Measurements from ENCODE around the gene WFDC8. TPM values are rescaled to one million over a fixed set of nuclear protein-coding genes. Genes with fewer than 3 reads are reported as not detected.

Gene WFDC8
- polyA plus RNA-seq, 1 of the 3 experiments (the other 2 are of a cell fraction): not detected

GRCh38 chr20:45502561-45502960, 76.5 kb downstream of the WFDC8 start:
- WGBS (ENCODE audit: low lambda C conversion rate): 0% methylated on average over 1 of the region's 1 CpG

More at GRCh38 chr20:45502561-45502960, 76.5 kb downstream of the WFDC8 start:
- Histone ChIP-seq H3K36me3 (replicated peaks in 1 of 2; ENCODE audit: control insufficient read depth in 1 of 2, insufficient read depth in 2 of 2, low read length in 1 of 2) (no peaks in the 10 kb centered on the region), H3F3A (replicated peaks; ENCODE audit: insufficient read depth) (peaks cover 6% of the 10 kb centered on the region), H4K20me1 (ENCODE audit: insufficient read depth) (no peaks in the 10 kb centered on the region), H3K9ac (no peak overlapping the region), H3K27ac (ENCODE audit: low read depth in 2 of 2, low read length in 1 of 2) (no peak overlapping the region), H3K79me2 (ENCODE audit: insufficient read depth) (no peaks in the 10 kb centered on the region), H3K4me1 (ENCODE audit: control insufficient read depth in 1 of 2, insufficient read depth in 2 of 2, low read depth in 1 of 2, low read length in 1 of 2) (no peaks in the 10 kb centered on the region), H3K27me3 (ENCODE audit: insufficient read depth) (peaks cover 10% of the 10 kb centered on the region; the same call in 1 of the 2 replicates), H2AFZ (ENCODE audit: low read depth) (no peak overlapping the region), H3K4me2 (no peak overlapping the region), H3K4me3 (ENCODE audit: low read depth in 2 of 2, low read length in 1 of 2) (no peak overlapping the region), H3K9me3 (no peaks in the 10 kb centered on the region), H3K9me2 (no peaks in the 10 kb centered on the region)
- ChIA-PET POLR2A (no interaction called here), CTCF (interaction anchor here (1.0 kb wide), 1 partner anchor 17 kb away, joined by 3 read pairs; no protein-coding TSS in a partner anchor)
- TF ChIP-seq EP300 (IDR thresholded peaks at IDR 0.05; ENCODE audit: borderline replicate concordance in 1 of 2, low read depth in 1 of 2, low read length in 1 of 2) (no peak), RAD21 (IDR thresholded peaks at IDR 0.05; ENCODE audit: low read length) (no peak), JUND (IDR thresholded peaks at IDR 0.05) (no peak), ELF1 (IDR thresholded peaks at IDR 0.05) (no peak), ZBTB33 (IDR thresholded peaks at IDR 0.05; ENCODE audit: borderline replicate concordance, low read depth) (no peak), MEF2A (IDR thresholded peaks at IDR 0.05; ENCODE audit: borderline replicate concordance, low read depth) (no peak), TAF1 (IDR thresholded peaks at IDR 0.05; ENCODE audit: borderline replicate concordance, low read depth, low read length) (no peak), FOXM1 (IDR thresholded peaks at IDR 0.05; ENCODE audit: low read depth) (no peak), MAX (IDR thresholded peaks at IDR 0.05; ENCODE audit: low read depth) (no peak), FOXJ3 (CRISPR knock-in tag; IDR thresholded peaks at IDR 0.05) (no peak), MXI1 (IDR thresholded peaks at IDR 0.05; ENCODE audit: low read depth, low read length) (no peak), GATA2 (CRISPR knock-in tag; IDR thresholded peaks at IDR 0.05) (no peak), POLR2AphosphoS5 (IDR thresholded peaks at IDR 0.05; ENCODE audit: low read depth, low read length) (no peak), EZH2phosphoT487 (IDR thresholded peaks at IDR 0.05; ENCODE audit: borderline replicate concordance, low read depth) (no peak), RXRA (IDR thresholded peaks at IDR 0.05; ENCODE audit: borderline replicate concordance, low read depth) (no peak), TEAD4 (IDR thresholded peaks at IDR 0.05; ENCODE audit: borderline replicate concordance, insufficient read depth) (no peak), SIN3A (IDR thresholded peaks at IDR 0.05; ENCODE audit: borderline replicate concordance, low read depth, low read length) (no peak), SMC3 (IDR thresholded peaks at IDR 0.05; ENCODE audit: low read depth, low read length) (no peak)
- TF ChIP-seq, protein P1, sequence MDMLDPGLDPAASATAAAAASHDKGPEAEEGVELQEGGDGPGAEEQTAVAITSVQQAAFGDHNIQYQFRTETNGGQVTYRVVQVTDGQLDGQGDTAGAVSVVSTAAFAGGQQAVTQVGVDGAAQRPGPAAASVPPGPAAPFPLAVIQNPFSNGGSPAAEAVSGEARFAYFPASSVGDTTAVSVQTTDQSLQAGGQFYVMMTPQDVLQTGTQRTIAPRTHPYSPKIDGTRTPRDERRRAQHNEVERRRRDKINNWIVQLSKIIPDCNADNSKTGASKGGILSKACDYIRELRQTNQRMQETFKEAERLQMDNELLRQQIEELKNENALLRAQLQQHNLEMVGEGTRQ (IDR thresholded peaks at IDR 0.05; ENCODE audit: borderline replicate concordance, low read depth, low read length): no peak
- TF ChIP-seq, protein P2, sequence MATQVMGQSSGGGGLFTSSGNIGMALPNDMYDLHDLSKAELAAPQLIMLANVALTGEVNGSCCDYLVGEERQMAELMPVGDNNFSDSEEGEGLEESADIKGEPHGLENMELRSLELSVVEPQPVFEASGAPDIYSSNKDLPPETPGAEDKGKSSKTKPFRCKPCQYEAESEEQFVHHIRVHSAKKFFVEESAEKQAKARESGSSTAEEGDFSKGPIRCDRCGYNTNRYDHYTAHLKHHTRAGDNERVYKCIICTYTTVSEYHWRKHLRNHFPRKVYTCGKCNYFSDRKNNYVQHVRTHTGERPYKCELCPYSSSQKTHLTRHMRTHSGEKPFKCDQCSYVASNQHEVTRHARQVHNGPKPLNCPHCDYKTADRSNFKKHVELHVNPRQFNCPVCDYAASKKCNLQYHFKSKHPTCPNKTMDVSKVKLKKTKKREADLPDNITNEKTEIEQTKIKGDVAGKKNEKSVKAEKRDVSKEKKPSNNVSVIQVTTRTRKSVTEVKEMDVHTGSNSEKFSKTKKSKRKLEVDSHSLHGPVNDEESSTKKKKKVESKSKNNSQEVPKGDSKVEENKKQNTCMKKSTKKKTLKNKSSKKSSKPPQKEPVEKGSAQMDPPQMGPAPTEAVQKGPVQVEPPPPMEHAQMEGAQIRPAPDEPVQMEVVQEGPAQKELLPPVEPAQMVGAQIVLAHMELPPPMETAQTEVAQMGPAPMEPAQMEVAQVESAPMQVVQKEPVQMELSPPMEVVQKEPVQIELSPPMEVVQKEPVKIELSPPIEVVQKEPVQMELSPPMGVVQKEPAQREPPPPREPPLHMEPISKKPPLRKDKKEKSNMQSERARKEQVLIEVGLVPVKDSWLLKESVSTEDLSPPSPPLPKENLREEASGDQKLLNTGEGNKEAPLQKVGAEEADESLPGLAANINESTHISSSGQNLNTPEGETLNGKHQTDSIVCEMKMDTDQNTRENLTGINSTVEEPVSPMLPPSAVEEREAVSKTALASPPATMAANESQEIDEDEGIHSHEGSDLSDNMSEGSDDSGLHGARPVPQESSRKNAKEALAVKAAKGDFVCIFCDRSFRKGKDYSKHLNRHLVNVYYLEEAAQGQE (IDR thresholded peaks at IDR 0.05; ENCODE audit: low read depth, low read length): no peak
- no peak for DNase-seq

Measured in SK-N-SH (cell line).